ENCODE data around the gene TCTN2.

DNA sequence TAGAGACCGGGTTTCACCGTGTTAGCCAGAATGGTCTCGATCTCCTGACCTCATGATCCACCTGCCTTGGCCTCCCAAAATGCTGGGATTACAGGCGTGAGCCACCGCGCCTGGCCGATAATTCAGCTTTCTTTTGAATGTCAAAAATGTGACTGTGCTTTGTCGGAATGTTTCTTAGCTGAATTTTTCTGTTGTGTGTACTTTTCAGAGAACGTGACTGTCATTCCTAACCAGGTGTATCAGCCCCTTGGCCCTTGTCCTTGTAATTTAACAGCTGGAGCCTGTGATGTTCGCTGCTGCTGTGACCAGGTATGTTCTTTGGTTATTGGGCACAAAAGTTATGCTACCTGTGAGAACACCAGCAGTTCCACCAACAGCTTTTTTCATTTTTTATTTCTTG lies 8.1 kb downstream of the TCTN2 start:
- TF ChIP-seq, protein P1, sequence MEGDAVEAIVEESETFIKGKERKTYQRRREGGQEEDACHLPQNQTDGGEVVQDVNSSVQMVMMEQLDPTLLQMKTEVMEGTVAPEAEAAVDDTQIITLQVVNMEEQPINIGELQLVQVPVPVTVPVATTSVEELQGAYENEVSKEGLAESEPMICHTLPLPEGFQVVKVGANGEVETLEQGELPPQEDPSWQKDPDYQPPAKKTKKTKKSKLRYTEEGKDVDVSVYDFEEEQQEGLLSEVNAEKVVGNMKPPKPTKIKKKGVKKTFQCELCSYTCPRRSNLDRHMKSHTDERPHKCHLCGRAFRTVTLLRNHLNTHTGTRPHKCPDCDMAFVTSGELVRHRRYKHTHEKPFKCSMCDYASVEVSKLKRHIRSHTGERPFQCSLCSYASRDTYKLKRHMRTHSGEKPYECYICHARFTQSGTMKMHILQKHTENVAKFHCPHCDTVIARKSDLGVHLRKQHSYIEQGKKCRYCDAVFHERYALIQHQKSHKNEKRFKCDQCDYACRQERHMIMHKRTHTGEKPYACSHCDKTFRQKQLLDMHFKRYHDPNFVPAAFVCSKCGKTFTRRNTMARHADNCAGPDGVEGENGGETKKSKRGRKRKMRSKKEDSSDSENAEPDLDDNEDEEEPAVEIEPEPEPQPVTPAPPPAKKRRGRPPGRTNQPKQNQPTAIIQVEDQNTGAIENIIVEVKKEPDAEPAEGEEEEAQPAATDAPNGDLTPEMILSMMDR (IDR thresholded peaks at IDR 0.05): no peak
- TF ChIP-seq POLR2A (IDR thresholded peaks at IDR 0.05) (no peak), POLR2AphosphoS5 (IDR thresholded peaks at IDR 0.05) (no peak)
